T-helper 1 cell (primary cell): ENCODE results near the gene FSCN2.

Source experiments
- DNase-seq, 5 donors: peaks; one replicate each; pipeline ENCODE4 v3.0.0-alpha.2; 2012 to 2020

Gene FSCN2

GRCh38 chr17:81513753-81514488 is 14.3 kb upstream of the FSCN2 start:
- peak in 2 of 5 donors; percentile 27 to 57 for DNase-seq

- no peak for DNase-seq
Measured at GRCh38 chr17:81514489-81514738, 13.8 kb upstream of the FSCN2 start.

GRCh38 chr17:81514739-81515529 is 13.2 kb upstream of the FSCN2 start:
- peak; percentile 54 to 83 (median 63) for DNase-seq

GRCh38 chr17:81515530-81516041 is 12.6 kb upstream of the FSCN2 start:
- no peak for DNase-seq

- DNase-seq: no peak
Measured at GRCh38 chr17:81516439-81516838, 11.7 kb upstream of the FSCN2 start.

- DNase-seq: no peak
Measured at GRCh38 chr17:81517009-81517338, 11.2 kb upstream of the FSCN2 start.

GRCh38 chr17:81517339-81518112 is 10.7 kb upstream of the FSCN2 start:
- DNase-seq: no peak

- no peak for DNase-seq
Measured at GRCh38 chr17:81518113-81518784, 9.9 kb upstream of the FSCN2 start.

- peak in 1 of 5 donors; percentile 15 for DNase-seq
Measured at GRCh38 chr17:81518785-81519283, 9.3 kb upstream of the FSCN2 start.

- DNase-seq: peak; percentile 51 to 77 (median 67)
Measured at GRCh38 chr17:81519284-81520020, 8.7 kb upstream of the FSCN2 start.

GRCh38 chr17:81520021-81520901 is 7.9 kb upstream of the FSCN2 start:
- DNase-seq: no peak

- no peak for DNase-seq
Measured at GRCh38 chr17:81522491-81523401, 5.4 kb upstream of the FSCN2 start.

- no peak for DNase-seq
Measured at GRCh38 chr17:81523402-81524038, 4.7 kb upstream of the FSCN2 start.

- DNase-seq: no peak
Measured at GRCh38 chr17:81524039-81524864, 3.9 kb upstream of the FSCN2 start.

GRCh38 chr17:81524865-81525159 is 3.4 kb upstream of the FSCN2 start:
- no peak for DNase-seq

- peak in 1 of 5 donors; percentile 4 for DNase-seq
Measured at GRCh38 chr17:81526662-81527571, 1.3 kb upstream of the FSCN2 start.

- DNase-seq: no peak
Measured at GRCh38 chr17:81528384-81528650, 140 bp downstream of the FSCN2 start.
